Colonic mucosa (tissue), 4 donors: Measurements from ENCODE around the gene CLIC6. TPM values are rescaled to one million over a fixed set of nuclear protein-coding genes. Genes with fewer than 3 reads are reported as not detected.
A peak's percentile ranks its signal among the peaks of the same experiment; 100 is the strongest.

Experiments used
- DNase-seq: peaks from one replicate; pipeline ENCODE4 v3.0.0-alpha.2; 2020
- H3K27ac ChIP-seq: fragments of 200-600 bp; one replicate; pipeline ENCODE4 v1.8.0; 2021
- H3K27me3 ChIP-seq: fragments of 200-600 bp; one replicate; pipeline ENCODE4 v1.8.0; 2021
- H3K36me3 ChIP-seq: fragments of 200-600 bp; one replicate; pipeline ENCODE4 v1.8.0; 2021
- H3K4me1 ChIP-seq: fragments of 200-600 bp; one replicate; pipeline ENCODE4 v1.8.0; 2021; ENCODE audit warnings: mild to moderate bottlenecking
- H3K4me3 ChIP-seq: fragments of 200-600 bp; one replicate; pipeline ENCODE4 v1.8.0; 2021
- H3K9ac ChIP-seq, 2 donors: one replicate each; pipeline ENCODE4 v1.7.0; 2013; ENCODE audit warnings: control low read depth in 2 of 2, low read depth in 2 of 2, low read length in 2 of 2
- H3K9me3 ChIP-seq: fragments of 200-600 bp; one replicate; pipeline ENCODE4 v1.8.0; 2021
- CTCF ChIP-seq: fragments of 200-600 bp; IDR thresholded peaks from one replicate; pipeline ENCODE4 v1.8.0; 2022; ENCODE audit warnings: antibody characterized with exemption, mild to moderate bottlenecking
- intact Hi-C: fragments of 100-400 bp; cut with DNase I; formaldehyde crosslinking; loops from one replicate; pipeline ENCODE4 v1.14.1; 2022
- total RNA-seq, 2 donors: library from RNA; stranded (reverse); fragmentation: NEBNext Ultra II Directional in 1 of 2; extraction: Animal tissue kit (Norgen Biotek cat#: 25700) in 1 of 2; gene quantifications; one replicate each; pipeline ENCODE4 v1.2.1, GENCODE V29; 2021
- donor health status: healthy.
- donor health status: DM: no; HTN: no; CAD: no.
- donor health status: DM: no; HTN: no; CAD: no.

Gene CLIC6
- total RNA-seq, 2 donors from 2014 or later, result 9.4 to 12.8 TPM

GRCh38 chr21:34693192-34693810 lies 24.5 kb downstream of the CLIC6 start:
- peak; percentile 81 for TF ChIP-seq CTCF
- Histone ChIP-seq H3K27me3 (no peaks in the 10 kb centered on the region), H3K27ac (peak overlapping the region; percentile 83), H3K9ac (peak overlapping the region in 1 of 2 donors; percentile 70), H3K36me3 (no peaks in the 10 kb centered on the region), H3K4me1 (peaks cover 9% of the 10 kb centered on the region), H3K9me3 (no peaks in the 10 kb centered on the region), H3K4me3 (no peak overlapping the region)
- intact Hi-C loops, result no loop called here
- peak; percentile 72 for DNase-seq

GRCh38 chr21:34695434-34695833 lies 26.6 kb downstream of the CLIC6 start:
- no peak overlapping the region for H3K4me3 ChIP-seq
- peaks cover 9% of the 10 kb centered on the region for H3K4me1 ChIP-seq

GRCh38 chr21:34696121-34696520 lies 27.3 kb downstream of the CLIC6 start:
- intact Hi-C loops, result no loop called here
- Histone ChIP-seq H3K9me3 (no peaks in the 10 kb centered on the region), H3K9ac (no peak overlapping the region), H3K4me1 (peaks cover 9% of the 10 kb centered on the region), H3K36me3 (no peaks in the 10 kb centered on the region), H3K27ac (no peak overlapping the region), H3K27me3 (no peaks in the 10 kb centered on the region), H3K4me3 (no peak overlapping the region)
- no peak for TF ChIP-seq CTCF
- no peak for DNase-seq

More at GRCh38 chr21:34695434-34695833, 26.6 kb downstream of the CLIC6 start:
- Histone ChIP-seq H3K27ac (no peak overlapping the region), H3K9ac (no peak overlapping the region), H3K36me3 (no peaks in the 10 kb centered on the region), H3K27me3 (no peaks in the 10 kb centered on the region), H3K9me3 (no peaks in the 10 kb centered on the region)
- TF ChIP-seq CTCF, result no peak
- DNase-seq, result no peak
- intact Hi-C loops, result no loop called here

- H3K27me3 ChIP-seq, result no peaks in the 10 kb centered on the region
- no peak for TF ChIP-seq CTCF
- no peak overlapping the region for H3K27ac ChIP-seq
- no peak overlapping the region for H3K9ac ChIP-seq
- no peaks in the 10 kb centered on the region for H3K9me3 ChIP-seq
- H3K36me3 ChIP-seq, result no peaks in the 10 kb centered on the region
- no peak overlapping the region for H3K4me3 ChIP-seq
- peaks cover 4% of the 10 kb centered on the region for H3K4me1 ChIP-seq
- no peak for DNase-seq
- intact Hi-C loops, result no loop called here
These were observed 29.0 kb downstream of the CLIC6 start for GRCh38 chr21:34697826-34698225.

- Histone ChIP-seq H3K27me3 (no peaks in the 10 kb centered on the region), H3K4me1 (no peaks in the 10 kb centered on the region), H3K4me3 (no peak overlapping the region), H3K27ac (no peak overlapping the region), H3K36me3 (no peaks in the 10 kb centered on the region), H3K9ac (no peak overlapping the region), H3K9me3 (no peaks in the 10 kb centered on the region)
- no peak for DNase-seq
- no peak for TF ChIP-seq CTCF
- intact Hi-C loops, result no loop called here
These were observed 29.6 kb downstream of the CLIC6 start for GRCh38 chr21:34698270-34699015.
